Measurements from ENCODE around the gene KRTAP20-3. TPM values are rescaled to one million over a fixed set of nuclear protein-coding genes. Genes with fewer than 3 reads are reported as not detected.

KRTAP20-3 gene
- total RNA-seq, 1 donor from 2014 or later = not detected

DNA sequence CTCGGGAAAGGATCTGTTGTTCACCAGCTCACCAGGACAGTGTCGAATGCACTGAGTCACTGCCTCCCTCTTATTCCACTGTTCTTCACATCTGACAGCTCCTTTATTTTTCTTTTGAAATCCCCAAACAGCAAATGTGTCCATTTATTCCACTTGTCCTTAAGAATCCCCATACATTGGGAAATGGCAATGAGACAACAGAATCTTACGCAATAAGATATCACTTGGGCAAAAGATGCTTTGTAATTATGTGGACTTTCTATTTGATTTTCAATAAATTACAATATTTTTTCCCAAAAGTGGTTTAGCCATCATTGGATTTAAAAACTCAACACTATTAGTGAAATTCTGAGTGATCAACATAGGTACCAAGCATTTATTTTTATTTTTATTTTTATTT is 4.0 kb upstream of the KRTAP20-3 start:
- H3K4me1 ChIP-seq = no peaks in the 10 kb centered on the region
- intact Hi-C loops (cut with micrococcal nuclease) = no loop called here
- TF ChIP-seq, protein P1, sequence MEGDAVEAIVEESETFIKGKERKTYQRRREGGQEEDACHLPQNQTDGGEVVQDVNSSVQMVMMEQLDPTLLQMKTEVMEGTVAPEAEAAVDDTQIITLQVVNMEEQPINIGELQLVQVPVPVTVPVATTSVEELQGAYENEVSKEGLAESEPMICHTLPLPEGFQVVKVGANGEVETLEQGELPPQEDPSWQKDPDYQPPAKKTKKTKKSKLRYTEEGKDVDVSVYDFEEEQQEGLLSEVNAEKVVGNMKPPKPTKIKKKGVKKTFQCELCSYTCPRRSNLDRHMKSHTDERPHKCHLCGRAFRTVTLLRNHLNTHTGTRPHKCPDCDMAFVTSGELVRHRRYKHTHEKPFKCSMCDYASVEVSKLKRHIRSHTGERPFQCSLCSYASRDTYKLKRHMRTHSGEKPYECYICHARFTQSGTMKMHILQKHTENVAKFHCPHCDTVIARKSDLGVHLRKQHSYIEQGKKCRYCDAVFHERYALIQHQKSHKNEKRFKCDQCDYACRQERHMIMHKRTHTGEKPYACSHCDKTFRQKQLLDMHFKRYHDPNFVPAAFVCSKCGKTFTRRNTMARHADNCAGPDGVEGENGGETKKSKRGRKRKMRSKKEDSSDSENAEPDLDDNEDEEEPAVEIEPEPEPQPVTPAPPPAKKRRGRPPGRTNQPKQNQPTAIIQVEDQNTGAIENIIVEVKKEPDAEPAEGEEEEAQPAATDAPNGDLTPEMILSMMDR (IDR thresholded peaks at IDR 0.05; ENCODE audit: borderline replicate concordance) = no peak

DNA sequence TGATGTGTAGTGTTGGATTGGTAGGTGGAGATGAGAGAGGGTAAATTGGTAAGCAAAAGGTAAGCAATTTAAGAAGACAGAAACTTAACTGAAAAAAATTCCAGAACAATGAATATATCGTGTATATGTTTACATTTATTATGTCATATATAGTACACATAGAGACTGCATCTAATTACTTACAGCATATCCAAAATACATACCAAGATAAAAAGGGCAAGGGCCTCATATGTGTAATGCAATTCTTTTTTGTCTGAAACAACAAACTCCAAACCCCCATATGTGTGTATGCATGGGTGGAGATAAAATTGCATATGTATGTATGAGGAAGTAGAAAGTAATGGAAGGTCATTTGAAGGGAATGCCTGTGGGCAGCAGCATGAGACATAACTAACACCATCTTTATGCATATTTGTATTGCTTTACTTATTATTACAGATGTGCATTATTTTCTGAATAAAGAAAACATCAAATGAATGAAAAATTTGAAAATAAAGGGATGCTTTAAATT is 4.3 kb downstream of the KRTAP20-3 start:
- TF ChIP-seq, protein P1 (IDR thresholded peaks at IDR 0.05; ENCODE audit: borderline replicate concordance) = no peak
- Histone ChIP-seq H3K27ac (replicated peaks) (no peak overlapping the region), H3K36me3 (no peaks in the 10 kb centered on the region), H3K9me3 (replicated peaks) (no peaks in the 10 kb centered on the region), H3K4me1 (no peaks in the 10 kb centered on the region), H3K27me3 (ENCODE audit: low read depth) (no peaks in the 10 kb centered on the region), H3K4me3 (no peak overlapping the region)
- intact Hi-C loops (cut with micrococcal nuclease) = no loop called here
- DNase-seq = no peak

More for the DNA sequence above, 4.0 kb upstream of the KRTAP20-3 start:
- Histone ChIP-seq H3K4me3 (no peak overlapping the region), H3K27me3 (ENCODE audit: low read depth) (no peaks in the 10 kb centered on the region), H3K9me3 (replicated peaks) (no peaks in the 10 kb centered on the region), H3K27ac (replicated peaks) (no peak overlapping the region), H3K36me3 (no peaks in the 10 kb centered on the region)
- DNase-seq = no peak

DNA sequence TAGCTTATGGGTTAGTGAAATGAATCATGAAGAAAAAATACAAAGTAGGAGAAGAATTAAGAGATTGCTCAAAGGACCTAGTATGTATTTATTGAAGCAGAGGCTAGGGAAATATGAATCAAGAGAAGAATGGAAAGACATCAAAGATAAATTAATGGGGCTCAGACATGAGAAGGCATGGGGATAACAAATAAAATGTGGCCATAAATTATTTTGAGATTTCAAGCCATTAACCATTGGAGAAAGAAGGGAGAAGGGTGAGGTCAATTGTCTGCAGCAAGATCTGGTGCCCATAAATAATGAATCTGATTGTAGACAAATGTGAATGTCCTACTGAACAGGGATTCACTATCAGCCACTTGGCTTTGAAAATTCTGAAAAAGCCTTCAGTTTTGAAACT is 10.2 kb downstream of the KRTAP20-3 start:
- H3K4me3 ChIP-seq = no peak overlapping the region
- intact Hi-C loops (cut with micrococcal nuclease) = no loop called here
- H3K27me3 ChIP-seq (ENCODE audit: low read depth) = no peaks in the 10 kb centered on the region
- no peak for DNase-seq
- H3K9me3 ChIP-seq (replicated peaks) = no peaks in the 10 kb centered on the region
- TF ChIP-seq, protein P1 (IDR thresholded peaks at IDR 0.05; ENCODE audit: borderline replicate concordance) = no peak
- H3K4me1 ChIP-seq = no peaks in the 10 kb centered on the region
- H3K36me3 ChIP-seq = no peaks in the 10 kb centered on the region
- no peak overlapping the region for H3K27ac ChIP-seq (replicated peaks)

DNA sequence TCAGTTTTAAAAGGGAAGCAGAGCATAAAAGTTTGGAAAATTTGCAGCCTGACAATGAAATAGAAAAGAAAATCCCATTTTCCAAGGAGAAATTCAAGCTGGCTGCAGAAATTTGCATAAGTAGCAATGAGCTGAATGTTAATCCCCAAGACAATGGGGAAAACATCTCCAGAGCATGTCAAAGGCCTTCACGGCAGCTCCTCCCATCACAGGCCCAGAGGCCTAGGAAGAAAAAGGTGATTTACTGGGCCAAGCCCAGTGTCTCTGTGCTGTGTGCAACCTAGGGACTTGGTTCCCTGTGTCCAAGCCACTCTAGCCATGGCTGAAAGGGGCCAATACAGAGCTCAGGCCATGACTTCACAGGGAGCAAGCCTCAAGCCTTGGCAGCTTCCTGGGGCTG is 26.1 kb downstream of the KRTAP20-3 start:
- H3K27ac ChIP-seq (replicated peaks) = no peak overlapping the region
- TF ChIP-seq, protein P1 (IDR thresholded peaks at IDR 0.05; ENCODE audit: borderline replicate concordance) = no peak
- no peaks in the 10 kb centered on the region for H3K27me3 ChIP-seq (ENCODE audit: low read depth)
- intact Hi-C loops (cut with micrococcal nuclease) = no loop called here
- H3K36me3 ChIP-seq = no peaks in the 10 kb centered on the region
- DNase-seq = no peak
- no peaks in the 10 kb centered on the region for H3K9me3 ChIP-seq (replicated peaks)
- H3K4me3 ChIP-seq = no peak overlapping the region
- no peaks in the 10 kb centered on the region for H3K4me1 ChIP-seq

DNA sequence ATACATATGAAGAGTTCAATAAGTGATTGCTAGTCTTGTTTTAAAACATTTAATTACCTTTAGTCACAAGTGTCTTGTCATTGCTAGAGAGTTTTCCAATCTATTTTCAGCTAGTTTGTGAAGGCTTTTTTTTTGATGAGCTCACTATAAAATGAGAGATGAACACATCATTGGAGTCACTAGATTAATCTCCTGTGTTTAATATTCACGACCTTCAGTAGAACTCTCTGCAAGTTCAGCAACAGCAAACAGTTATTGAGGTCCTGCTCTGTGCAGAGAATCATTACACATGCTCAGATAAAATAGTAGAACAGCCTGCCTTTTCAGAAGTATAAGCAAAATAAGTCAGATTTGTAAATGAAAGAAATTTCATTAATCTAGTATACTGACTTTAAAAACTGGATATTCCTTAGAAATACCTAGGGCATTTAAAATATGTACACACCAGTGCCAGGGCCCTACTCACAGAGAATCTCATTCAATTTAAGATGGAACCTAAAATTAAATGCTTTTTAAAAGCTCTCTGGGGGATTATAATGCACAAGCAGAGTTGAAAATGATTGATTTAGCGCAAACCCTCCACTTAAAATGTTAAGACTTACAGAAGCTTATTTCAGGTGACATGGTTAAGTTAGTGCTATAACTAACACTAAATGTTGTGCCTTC is 30.5 kb downstream of the KRTAP20-3 start:
- intact Hi-C loops (cut with micrococcal nuclease) = no loop called here
- TF ChIP-seq, protein P1 (IDR thresholded peaks at IDR 0.05; ENCODE audit: borderline replicate concordance) = no peak
- DNase-seq = no peak
- no peaks in the 10 kb centered on the region for H3K27me3 ChIP-seq (ENCODE audit: low read depth)
- no peaks in the 10 kb centered on the region for H3K4me1 ChIP-seq
- H3K36me3 ChIP-seq = no peaks in the 10 kb centered on the region
- no peaks in the 10 kb centered on the region for H3K9me3 ChIP-seq (replicated peaks)
- H3K4me3 ChIP-seq = no peak overlapping the region
- no peak overlapping the region for H3K27ac ChIP-seq (replicated peaks)

All from left ventricle myocardium inferior (tissue), 1 donor.